SU-DHL-6 (cell line): ENCODE data around the gene ZNF146.
"Not testable (repeated sequence)": the region's sequence is repeated elsewhere in the genome, so short reads cannot be mapped to it uniquely, and the experiment has no call there.

ENCODE experiments used
- CTCF ChIP-seq: fragments of 200-600 bp; sonication (generic); IDR thresholded peaks from one replicate; pipeline ENCODE4 v1.5.1; 2017; ENCODE audit warnings: antibody characterized with exemption, mild to moderate bottlenecking, low read length, moderate library complexity; ENCODE audit not compliant: insufficient read depth, poor library complexity, severe bottlenecking
- EZH2phosphoT487 ChIP-seq: fragments of 200-600 bp; sonication (generic), shearing (Covaris generic); conservative IDR thresholded peaks from 2 replicates; pipeline ENCODE4 v1.6.1; 2018; ENCODE audit warnings: mild to moderate bottlenecking, antibody characterized with exemption, low read length, moderate library complexity, mixed read lengths

- TF ChIP-seq CTCF, EZH2phosphoT487: not testable (repeated sequence)
Measured at GRCh38 chr19:36179077-36179476, 35.8 kb upstream of the ZNF146 start.
